MCF 10A (cell line): ENCODE data around the gene PRR12. TPM values are rescaled to one million over a fixed set of nuclear protein-coding genes. Genes with fewer than 3 reads are reported as not detected.

ENCODE experiments used
- BruUV-seq: library from RNA; stranded (reverse); fragments of 400-500 nt; replicated peaks from 2 replicates; lab custom pipeline; 2021; lab: Mats Ljungman, UMichigan
- CTCF ChIA-PET: fragments of 300-600 bp; sonication (Branson Sonifier 250); formaldehyde crosslinking; extraction: SDS; loops from one replicate; lab custom pipeline; 2021; ENCODE audit warnings: antibody characterized with exemption, inconsistent platforms; lab: Yijun Ruan, JAX
- POLR2A ChIA-PET: fragments of 300-600, 350-650 bp; sonication (Branson Sonifier 250); formaldehyde crosslinking; extraction: SDS; loops from one replicate; lab custom pipeline; 2020; ENCODE audit warnings: antibody characterized with exemption, inconsistent platforms; lab: Yijun Ruan, JAX
- DNase-seq: peaks from one replicate; pipeline ENCODE4 v3.0.0-alpha.2; 2018; ENCODE audit not compliant: unreplicated experiment
- H3K27ac Mint-ChIP-seq: one replicate; pipeline ENCODE4 v1.8.0; 2022; ENCODE audit warnings: mild to moderate bottlenecking, low read depth, mixed read lengths; ENCODE audit not compliant: unreplicated experiment
- H3K27me3 Mint-ChIP-seq: one replicate; pipeline ENCODE4 v1.8.0; 2022; ENCODE audit warnings: mixed read lengths; ENCODE audit not compliant: insufficient read depth, unreplicated experiment
- H3K36me3 Mint-ChIP-seq: one replicate; pipeline ENCODE4 v1.8.0; 2022; ENCODE audit warnings: mild to moderate bottlenecking, moderate library complexity, mixed read lengths; ENCODE audit not compliant: insufficient read depth, unreplicated experiment
- H3K4me1 Mint-ChIP-seq: one replicate; pipeline ENCODE4 v1.8.0; 2022; ENCODE audit warnings: mixed read lengths; ENCODE audit not compliant: insufficient read depth, unreplicated experiment
- H3K4me3 Mint-ChIP-seq: one replicate; pipeline ENCODE4 v1.8.0; 2022; ENCODE audit warnings: mild to moderate bottlenecking, moderate library complexity, mixed read lengths; ENCODE audit not compliant: unreplicated experiment
- H3K9me3 Mint-ChIP-seq: one replicate; pipeline ENCODE4 v1.8.0; 2022; ENCODE audit warnings: mixed read lengths; ENCODE audit not compliant: unreplicated experiment
- intact Hi-C: fragments of 100-400 bp; cut with micrococcal nuclease; formaldehyde crosslinking; loops from 2 replicates; pipeline ENCODE4 v1.14.1; 2022
- total RNA-seq: library from RNA; stranded (reverse); gene quantifications from 2 replicates; pipeline ENCODE4 v1.2.3, GENCODE V29; 2022
- TF ChIP-seq, protein P1 (sequence below): fragments of 200-600 bp; IDR thresholded peaks from one replicate; pipeline ENCODE4 v1.8.0; 2022; ENCODE audit warnings: antibody characterized with exemption, mild to moderate bottlenecking; ENCODE audit not compliant: unreplicated experiment

PRR12 gene
- total RNA-seq, 1 experiment from 2014 or later: 19.0 TPM

DNA sequence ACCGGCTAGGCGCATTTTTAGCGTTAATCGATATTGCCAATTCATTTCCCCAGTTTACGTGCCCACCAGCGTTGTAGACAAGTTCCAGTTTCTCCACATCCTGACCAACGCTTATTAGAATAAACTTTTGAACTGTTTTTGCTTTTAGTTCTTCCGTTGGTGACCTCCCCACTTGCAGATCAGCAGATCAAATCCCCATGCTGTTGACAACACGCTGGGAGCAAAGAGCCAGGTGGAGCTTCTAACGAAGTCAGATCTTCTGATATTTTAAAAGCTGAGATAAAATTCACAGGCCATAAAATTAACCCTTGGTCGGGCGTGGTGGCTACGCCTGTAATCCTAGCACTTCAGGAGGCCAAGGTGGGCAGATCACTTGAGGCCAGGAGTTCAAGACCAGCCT is 41.9 kb upstream of the PRR12 start:
- ChIA-PET CTCF (interaction anchor here (1.1 to 4.1 kb wide), 5 partner anchors 11 to 158 kb away, joined by 3 to 51 read pairs (median 7); no protein-coding TSS in a partner anchor), POLR2A (interaction anchor here (0.7 to 1.2 kb wide), 2 partner anchors 31 to 46 kb away, joined by 3 to 6 read pairs; partner anchors contain the start of gene NOSIP)
- H3K27ac Mint-ChIP-seq: no peak overlapping the region
- no peaks in the 10 kb centered on the region for H3K36me3 Mint-ChIP-seq
- no peak overlapping the region for H3K4me3 Mint-ChIP-seq
- H3K9me3 Mint-ChIP-seq: no peaks in the 10 kb centered on the region
- TF ChIP-seq, protein P1, sequence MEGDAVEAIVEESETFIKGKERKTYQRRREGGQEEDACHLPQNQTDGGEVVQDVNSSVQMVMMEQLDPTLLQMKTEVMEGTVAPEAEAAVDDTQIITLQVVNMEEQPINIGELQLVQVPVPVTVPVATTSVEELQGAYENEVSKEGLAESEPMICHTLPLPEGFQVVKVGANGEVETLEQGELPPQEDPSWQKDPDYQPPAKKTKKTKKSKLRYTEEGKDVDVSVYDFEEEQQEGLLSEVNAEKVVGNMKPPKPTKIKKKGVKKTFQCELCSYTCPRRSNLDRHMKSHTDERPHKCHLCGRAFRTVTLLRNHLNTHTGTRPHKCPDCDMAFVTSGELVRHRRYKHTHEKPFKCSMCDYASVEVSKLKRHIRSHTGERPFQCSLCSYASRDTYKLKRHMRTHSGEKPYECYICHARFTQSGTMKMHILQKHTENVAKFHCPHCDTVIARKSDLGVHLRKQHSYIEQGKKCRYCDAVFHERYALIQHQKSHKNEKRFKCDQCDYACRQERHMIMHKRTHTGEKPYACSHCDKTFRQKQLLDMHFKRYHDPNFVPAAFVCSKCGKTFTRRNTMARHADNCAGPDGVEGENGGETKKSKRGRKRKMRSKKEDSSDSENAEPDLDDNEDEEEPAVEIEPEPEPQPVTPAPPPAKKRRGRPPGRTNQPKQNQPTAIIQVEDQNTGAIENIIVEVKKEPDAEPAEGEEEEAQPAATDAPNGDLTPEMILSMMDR: no peak
- BruUV-seq: no TSS peak
- no peak for DNase-seq
- peaks cover 7% of the 10 kb centered on the region for H3K4me1 Mint-ChIP-seq
- peaks cover 8% of the 10 kb centered on the region for H3K27me3 Mint-ChIP-seq
- intact Hi-C loops: loop anchor here (10.0 kb wide), 1 partner anchor 324 kb away; no protein-coding TSS in a partner anchor

DNA sequence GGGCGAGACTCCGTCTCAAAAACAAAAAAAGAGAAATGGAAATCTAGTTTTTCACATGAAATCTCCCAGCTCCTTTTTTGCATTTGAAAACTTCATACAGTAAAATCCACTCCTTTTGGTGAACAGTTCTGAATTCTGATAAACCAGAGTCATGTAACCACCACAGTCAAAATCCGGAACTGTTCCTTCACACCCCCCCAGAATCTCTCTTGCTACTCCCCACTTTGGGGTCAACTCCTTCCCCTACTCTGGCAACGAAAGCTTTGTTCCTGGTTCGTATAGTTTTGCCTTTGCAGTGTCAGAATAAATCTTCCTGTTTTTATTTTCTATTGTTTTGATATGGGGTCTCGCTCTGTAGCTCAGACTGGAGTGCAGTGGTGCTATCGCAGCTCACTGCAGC is 39.5 kb upstream of the PRR12 start:
- ChIA-PET CTCF (interaction anchor here (2.1 to 4.9 kb wide), 2 partner anchors 18 to 48 kb away, joined by 10 to 31 read pairs; no protein-coding TSS in a partner anchor), POLR2A (interaction anchor here (0.7 to 2.5 kb wide), 4 partner anchors 29 to 56 kb away, joined by 3 to 6 read pairs (median 4); partner anchors contain the start of genes NOSIP and PRRG2)
- Mint-ChIP-seq H3K36me3 (peaks cover 10% of the 10 kb centered on the region), H3K27ac (no peak overlapping the region), H3K27me3 (no peaks in the 10 kb centered on the region), H3K4me1 (peaks cover 12% of the 10 kb centered on the region), H3K9me3 (no peaks in the 10 kb centered on the region), H3K4me3 (no peak overlapping the region)
- TF ChIP-seq, protein P1: no peak
- intact Hi-C loops: no loop called here
- DNase-seq: no peak
- no TSS peak for BruUV-seq

DNA sequence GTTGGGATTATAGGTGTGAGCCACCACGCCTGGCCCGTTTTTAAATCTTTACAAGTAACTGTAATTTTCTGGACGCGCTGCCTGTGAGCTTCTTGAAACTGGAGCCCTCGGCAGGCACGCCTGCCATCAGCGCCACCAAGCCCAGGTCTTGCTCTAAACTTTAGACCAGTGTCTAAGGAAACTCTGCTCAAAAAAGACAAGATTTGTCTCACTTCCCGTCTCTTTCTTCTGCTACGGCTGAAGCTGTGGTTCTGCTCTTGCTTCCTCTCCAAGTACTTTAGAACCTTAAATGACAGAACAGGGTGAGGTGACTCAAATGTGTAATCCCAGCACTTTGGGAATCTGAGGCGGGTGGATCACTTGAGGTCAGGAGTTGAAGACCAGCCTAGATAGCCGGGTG is 38.2 kb upstream of the PRR12 start:
- Mint-ChIP-seq H3K27me3 (no peaks in the 10 kb centered on the region), H3K36me3 (peaks cover 18% of the 10 kb centered on the region), H3K9me3 (no peaks in the 10 kb centered on the region), H3K27ac (no peak overlapping the region), H3K4me1 (peaks cover 12% of the 10 kb centered on the region), H3K4me3 (no peak overlapping the region)
- intact Hi-C loops: no loop called here
- DNase-seq: no peak
- POLR2A ChIA-PET: interaction anchor here (0.6 to 2.5 kb wide), 3 partner anchors 9 to 63 kb away, joined by 3 to 6 read pairs (median 3); partner anchors contain the start of genes NOSIP and PRRG2
- CTCF ChIA-PET: interaction anchor here (0.7 to 4.9 kb wide), 2 partner anchors 17 to 129 kb away, joined by 3 to 31 read pairs; no protein-coding TSS in a partner anchor
- TF ChIP-seq, protein P1: no peak
- BruUV-seq: no TSS peak

DNA sequence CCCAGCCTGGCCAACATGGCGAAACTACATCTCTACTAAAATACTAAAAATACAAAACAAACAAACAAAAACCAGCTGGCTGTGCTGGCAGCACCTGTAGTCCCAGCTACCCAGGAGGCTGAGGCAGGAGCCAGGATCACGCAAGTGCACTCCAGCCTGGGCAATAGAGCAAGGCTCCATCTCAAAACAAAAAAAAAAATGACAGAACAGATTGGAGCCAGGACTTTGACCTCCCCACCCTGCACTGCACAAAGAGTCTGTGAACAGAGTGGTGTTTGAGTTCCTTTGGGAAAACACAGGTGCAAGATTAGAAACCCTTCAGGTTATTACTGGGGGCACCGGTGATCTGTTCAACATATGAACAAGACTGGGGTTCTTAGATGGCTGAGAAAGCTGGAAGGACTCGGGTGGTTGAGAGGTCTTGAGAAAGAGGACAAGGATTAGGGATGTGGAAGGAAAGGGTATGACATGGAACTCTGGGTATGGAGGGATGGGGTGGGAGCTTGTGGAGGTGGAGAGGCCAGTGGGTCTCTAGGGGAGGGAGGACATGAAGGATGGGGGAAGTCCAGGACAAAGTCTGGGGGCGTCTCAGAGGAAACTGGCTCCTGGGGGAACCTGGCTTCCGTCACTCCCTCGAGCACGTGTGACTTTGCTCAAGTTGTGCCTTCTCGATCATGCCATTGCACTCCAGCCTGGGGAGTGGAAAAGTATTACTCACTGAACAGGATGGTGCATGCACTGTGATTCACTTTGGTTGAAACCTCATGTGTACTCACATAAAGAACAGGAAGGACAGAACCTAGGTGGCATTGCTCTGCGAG is 37.3 kb upstream of the PRR12 start:
- ChIA-PET POLR2A (interaction anchor here (0.6 to 2.0 kb wide), 8 partner anchors 9 to 1158 kb away, joined by 3 to 10 read pairs (median 3); partner anchors contain the start of genes NOSIP, PIH1D1 and RRAS), CTCF (interaction anchor here (0.6 to 4.9 kb wide), 4 partner anchors 10 to 163 kb away, joined by 3 to 31 read pairs (median 3); no protein-coding TSS in a partner anchor)
- Mint-ChIP-seq H3K9me3 (no peaks in the 10 kb centered on the region), H3K27ac (peak overlapping the region; percentile 71), H3K36me3 (peaks cover 27% of the 10 kb centered on the region), H3K4me1 (peaks cover 12% of the 10 kb centered on the region), H3K4me3 (no peak overlapping the region), H3K27me3 (no peaks in the 10 kb centered on the region)
- TF ChIP-seq, protein P1: no peak
- intact Hi-C loops: no loop called here
- no TSS peak for BruUV-seq
- DNase-seq: peak; percentile 74
